Renal cortex interstitium (tissue), 11 donors: ENCODE data around the gene HSF2BP. TPM values are rescaled to one million over a fixed set of nuclear protein-coding genes. Genes with fewer than 3 reads are reported as not detected.
"Not testable (repeated sequence)": the region's sequence is repeated elsewhere in the genome, so short reads cannot be mapped to it uniquely, and the experiment has no call there.

Source experiments
- DNase-seq, 11 donors: peaks; one replicate each; pipeline ENCODE4 v3.0.0-alpha.2; 2013; ENCODE audit warnings: low read depth in 9 of 11, low spot score in 4 of 11; ENCODE audit errors: extremely low read depth in 1 of 11
- polyA plus RNA-seq, 3 donors: library from polyadenylated mRNA; unstranded; fragments of 120-200 nt; gene quantifications; one replicate each; pipeline ENCODE4 v1.2.1, GENCODE V29; 2013; ENCODE audit not compliant: insufficient read length in 3 of 3

Gene HSF2BP
- polyA plus RNA-seq, 3 donors, result 1.6 to 2.3 (median 2.3) TPM

DNA sequence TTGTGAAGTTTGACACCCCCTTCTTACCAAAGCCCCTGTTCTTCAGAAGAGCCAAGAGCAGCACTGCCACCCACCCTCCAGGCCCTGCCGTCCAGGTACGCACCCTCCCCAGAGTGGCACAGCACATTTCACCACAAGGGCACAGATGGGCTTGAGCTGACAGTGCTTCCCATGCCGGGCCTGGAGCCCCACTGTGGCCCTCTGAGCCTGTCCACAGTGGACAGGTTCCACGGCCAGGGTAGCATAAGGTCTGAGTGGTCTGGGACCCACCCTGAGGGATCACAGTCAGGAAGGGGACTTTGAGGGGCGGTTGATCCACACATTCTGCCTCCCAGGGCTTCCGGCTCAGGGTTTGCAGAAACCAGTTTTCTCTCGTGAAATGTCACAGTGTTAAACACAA, 31.1 kb upstream of the HSF2BP start:
- DNase-seq, result no peak

- DNase-seq, result no peak
Measured at GRCh38 chr21:43689556-43690337, 30.5 kb upstream of the HSF2BP start.

DNA sequence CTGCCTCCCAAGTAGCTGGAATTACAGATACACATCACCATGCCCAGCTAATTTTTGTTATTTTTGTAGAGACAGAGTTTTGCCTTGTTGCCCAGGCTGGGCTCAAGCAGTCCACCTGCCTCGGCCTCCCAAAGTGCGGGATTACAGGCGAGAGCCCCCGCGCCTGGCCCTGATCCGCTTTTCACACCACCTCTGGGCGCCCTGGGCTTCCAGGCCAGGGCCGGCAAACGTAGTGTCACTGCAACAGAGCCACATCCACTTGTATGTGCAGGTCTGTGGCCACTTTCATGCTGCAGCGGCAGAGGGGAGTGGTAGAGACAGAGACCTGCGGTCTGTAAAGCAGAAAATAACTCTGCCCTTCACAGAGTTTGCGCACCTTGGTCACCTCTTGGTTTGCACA, 29.6 kb upstream of the HSF2BP start:
- no peak for DNase-seq

DNA sequence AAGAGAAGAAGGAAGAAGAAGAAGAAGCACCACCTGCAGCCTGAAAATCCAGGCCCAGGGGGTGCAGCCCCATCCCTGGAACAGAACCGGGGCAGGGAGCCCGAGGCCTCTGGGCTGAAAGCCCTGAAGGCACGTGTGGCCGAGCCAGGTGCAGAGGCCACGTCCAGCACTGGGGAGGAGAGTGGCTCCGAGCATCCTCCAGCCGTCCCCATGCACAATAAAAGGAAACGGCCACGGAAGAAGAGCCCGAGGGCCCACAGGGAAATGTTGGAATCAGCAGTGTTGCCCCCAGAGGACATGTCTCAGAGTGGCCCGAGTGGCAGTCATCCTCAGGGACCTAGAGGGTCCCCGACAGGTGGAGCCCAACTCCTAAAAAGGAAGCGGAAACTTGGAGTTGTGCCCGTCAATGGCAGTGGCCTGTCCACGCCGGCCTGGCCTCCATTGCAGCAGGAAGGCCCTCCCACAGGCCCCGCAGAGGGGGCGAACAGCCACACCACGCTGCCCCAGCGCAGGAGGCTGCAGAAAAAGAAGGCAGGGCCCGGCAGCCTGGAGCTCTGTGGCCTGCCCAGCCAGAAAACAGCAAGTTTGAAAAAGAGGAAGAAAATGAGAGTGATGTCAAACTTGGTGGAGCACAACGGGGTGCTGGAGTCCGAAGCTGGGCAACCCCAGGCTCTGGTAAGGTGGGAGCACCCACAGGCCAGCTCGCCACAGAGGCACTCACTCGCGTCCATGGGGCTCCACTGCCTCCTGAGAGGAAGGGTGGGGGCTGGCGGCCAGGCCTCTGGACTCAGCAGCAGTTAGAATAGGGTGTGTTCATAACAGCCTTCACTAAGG, 28.5 kb upstream of the HSF2BP start:
- no peak for DNase-seq

- no peak for DNase-seq
Measured at GRCh38 chr21:43686811-43687565, 27.7 kb upstream of the HSF2BP start.

DNA sequence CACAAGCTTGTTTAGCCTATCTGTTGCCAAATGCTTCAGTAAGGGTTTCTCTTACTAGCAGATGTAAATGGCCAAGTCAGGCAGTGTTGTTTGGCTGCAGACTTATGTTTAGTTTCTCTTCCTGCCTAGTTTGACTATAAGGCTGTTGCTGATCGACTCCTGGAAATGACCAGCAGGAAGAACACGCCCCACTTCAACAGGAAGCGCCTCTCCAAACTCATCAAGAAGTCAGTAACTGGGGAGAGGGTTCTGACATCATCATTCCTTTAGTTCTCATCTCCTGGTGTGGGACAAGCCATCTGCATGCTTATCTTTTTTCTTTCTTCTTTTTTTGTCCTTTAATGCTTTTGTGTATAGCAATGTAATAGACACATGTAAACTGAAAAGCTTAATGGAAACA, 25.1 kb upstream of the HSF2BP start:
- no peak for DNase-seq

- DNase-seq, result no peak
Measured at GRCh38 chr21:43681650-43682049, 22.4 kb upstream of the HSF2BP start.

DNA sequence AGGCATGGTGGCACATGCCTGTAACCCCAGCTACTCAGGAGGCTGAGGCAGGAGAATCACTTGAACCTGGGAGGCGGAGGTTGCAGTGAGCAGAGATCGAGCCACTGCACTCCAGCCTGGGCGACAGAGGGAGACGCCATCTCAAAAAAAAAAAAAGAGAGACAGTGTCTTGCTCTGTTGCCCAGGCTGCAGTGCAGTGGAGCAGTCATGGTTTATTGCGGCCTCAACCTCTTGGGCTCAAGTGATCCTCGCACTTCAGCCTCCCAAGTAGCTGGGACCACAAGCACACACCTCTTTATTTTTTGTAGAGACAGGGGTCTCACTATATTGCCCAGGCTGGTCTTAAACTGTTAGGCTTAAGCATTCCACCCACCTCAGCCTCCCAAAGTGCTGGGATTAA, 21.1 kb upstream of the HSF2BP start:
- not testable (repeated sequence) for DNase-seq

DNA sequence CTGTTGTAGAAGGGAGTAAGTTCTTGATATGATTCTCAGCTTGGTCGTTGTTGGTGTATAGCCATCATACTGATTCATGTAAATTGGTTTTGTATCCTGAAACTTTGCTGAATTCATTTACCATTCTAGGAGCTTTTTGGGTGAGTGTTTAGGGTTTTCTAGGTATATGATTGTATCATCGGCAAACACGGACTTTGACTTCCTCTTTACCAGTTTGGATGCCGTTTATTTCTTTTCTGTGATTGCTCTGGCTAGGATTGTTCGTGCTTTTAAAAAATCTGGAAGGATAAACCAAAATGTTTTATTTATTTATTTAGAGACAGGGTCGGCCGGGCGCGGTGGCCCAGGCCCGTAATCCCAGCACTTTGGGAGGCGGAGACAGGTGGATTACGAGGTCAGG, 20.7 kb upstream of the HSF2BP start:
- DNase-seq, result no peak

DNA sequence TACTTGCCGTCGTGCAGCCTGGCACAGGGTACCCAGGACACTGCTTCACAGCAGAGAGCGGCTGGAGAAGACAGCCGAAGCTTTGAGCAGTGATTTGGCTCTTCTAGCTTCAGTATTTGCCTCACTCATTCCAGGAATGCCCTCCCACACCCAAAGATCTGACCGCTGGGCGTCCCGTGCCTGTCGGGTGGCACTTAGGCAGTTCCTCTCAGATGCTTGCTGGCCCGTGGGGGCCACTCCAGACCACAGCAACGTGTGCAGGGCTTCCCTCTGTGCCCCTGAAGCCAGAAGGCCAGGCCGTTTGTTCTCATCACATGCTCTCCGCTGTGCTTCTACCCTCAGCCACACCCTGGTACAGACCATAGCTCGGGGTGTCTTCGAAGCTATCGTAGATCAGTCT, 17.1 kb upstream of the HSF2BP start:
- no peak for DNase-seq

- DNase-seq, result no peak
Measured at GRCh38 chr21:43675871-43676270, 16.6 kb upstream of the HSF2BP start.

DNA sequence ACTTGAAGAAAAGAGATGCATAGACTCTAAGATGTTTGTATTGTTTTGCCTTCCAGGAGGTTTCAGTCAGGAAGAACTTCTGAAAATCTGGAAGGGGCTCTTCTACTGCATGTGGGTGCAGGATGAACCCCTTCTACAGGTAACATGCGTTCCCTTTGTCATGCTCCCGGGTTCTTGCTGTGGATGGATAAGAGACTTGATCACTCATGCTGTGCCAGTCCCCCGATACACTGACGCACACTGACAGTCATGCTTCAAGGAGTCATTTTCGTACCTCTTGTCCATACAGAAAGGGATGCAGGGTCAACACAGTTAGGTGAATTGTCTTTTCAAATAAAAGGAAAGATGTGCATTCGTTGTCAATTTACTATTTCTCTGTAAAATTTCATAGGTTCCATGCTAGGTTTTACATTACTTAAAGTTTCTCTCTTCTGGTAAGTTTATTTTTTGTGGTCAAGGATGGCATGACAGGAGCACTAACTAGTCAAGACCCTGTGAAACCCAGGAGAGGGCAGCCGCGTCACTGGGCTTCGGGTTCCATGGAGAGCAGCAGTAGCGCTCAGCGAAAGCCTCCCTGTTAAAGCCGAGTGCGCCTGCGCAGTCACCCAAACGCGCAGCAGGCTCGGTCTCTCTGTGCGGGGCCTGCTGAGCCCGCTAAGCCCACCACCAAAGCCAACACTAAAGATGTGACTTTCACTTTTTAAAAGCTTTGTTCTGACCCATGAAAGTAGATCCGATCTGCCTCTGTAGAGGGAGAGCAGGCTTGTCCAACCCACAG, 10.7 kb upstream of the HSF2BP start:
- no peak for DNase-seq

- DNase-seq, result no peak
Measured at GRCh38 chr21:43667191-43667904, 8.1 kb upstream of the HSF2BP start.

DNA sequence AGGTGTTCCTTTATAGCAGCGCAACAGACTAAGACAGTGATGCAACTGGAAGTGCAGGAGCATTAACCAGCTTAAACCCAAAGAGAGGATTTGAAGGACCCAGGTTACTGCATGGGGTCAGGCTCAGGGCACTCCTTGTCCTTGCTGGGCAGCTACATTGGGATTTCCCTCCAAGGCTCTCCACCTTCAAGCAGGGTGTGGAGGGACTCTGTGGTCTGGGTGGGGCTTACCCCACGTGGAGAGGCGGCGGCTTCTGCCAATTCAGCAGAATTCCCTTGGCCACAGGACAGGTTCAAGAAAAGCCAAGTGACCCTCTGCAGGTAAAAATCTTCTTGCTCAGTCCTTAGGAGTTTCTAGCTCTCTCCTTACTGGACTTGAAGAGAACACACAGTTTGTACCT, 6.6 kb upstream of the HSF2BP start:
- no peak for DNase-seq

DNA sequence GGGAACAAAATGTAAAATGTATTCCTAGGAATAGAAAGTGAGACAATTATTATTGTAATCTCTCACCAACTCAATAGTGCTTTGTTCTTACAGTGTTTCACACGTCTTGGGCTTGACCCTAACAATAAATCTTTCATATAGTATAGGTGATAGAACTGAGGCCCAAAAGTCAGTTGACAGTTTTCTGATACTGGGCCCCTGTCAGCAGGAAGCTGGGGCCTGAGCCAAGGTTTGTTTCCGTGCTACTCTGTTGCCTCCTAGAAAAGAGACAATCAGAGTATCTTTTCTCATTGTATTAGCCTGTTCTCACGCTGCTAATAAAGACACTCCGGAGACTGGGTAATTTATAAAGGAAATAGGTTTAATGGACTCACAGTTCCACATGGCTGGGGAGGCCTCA, 5.1 kb upstream of the HSF2BP start:
- DNase-seq, result no peak

GRCh38 chr21:43663033-43663432, 3.7 kb upstream of the HSF2BP start:
- no peak for DNase-seq

DNA sequence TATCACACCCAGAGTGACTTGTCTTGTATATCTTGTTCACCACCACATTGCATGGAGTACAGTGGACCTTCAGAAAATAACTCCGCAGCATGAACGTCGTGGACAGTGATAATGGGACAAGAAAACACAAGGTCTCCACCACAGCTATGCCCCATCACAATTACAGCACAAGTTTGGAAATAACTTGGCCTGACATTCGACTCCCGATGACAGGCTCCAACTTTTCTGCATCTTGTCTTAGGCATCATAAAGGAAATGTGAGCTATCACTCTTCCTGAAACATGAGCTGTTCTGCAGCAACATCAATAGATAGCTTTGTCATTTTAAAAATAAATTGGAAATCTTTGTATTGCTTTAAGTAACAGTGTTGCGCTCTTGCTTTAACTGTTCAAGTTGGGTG, 3.0 kb upstream of the HSF2BP start:
- DNase-seq, result no peak

GRCh38 chr21:43658769-43659135, 536 bp downstream of the HSF2BP start:
- no peak for DNase-seq
